NCI-H69 (cell line): Measurements from ENCODE around the gene RBM17.
"Not testable (repeated sequence)": the region's sequence is repeated elsewhere in the genome, so short reads cannot be mapped to it uniquely, and the experiment has no call there.

ENCODE experiments used
- DNase-seq: peaks from one replicate; lab custom pipeline; 2025; lab: John Stamatoyannopoulos, UW

RBM17 gene

GRCh38 chr10:6080417-6080973 is 8.3 kb upstream of the RBM17 start:
- DNase-seq, result no peak

GRCh38 chr10:6082496-6083395 is 6.1 kb upstream of the RBM17 start:
- no peak for DNase-seq

- no peak for DNase-seq
Measured at GRCh38 chr10:6083523-6084475, 5.0 kb upstream of the RBM17 start.

GRCh38 chr10:6086375-6087233 is 2.2 kb upstream of the RBM17 start:
- DNase-seq, result peak; percentile 93

- DNase-seq, result peak; percentile 18
Measured at GRCh38 chr10:6089334-6090219, 743 bp downstream of the RBM17 start.

- DNase-seq, result no peak
Measured at GRCh38 chr10:6091630-6092029, 2.8 kb downstream of the RBM17 start.

- no peak for DNase-seq
Measured at GRCh38 chr10:6092731-6093130, 3.9 kb downstream of the RBM17 start.

- peak; percentile 4 for DNase-seq
Measured at GRCh38 chr10:6095810-6096570, 7.2 kb downstream of the RBM17 start.

GRCh38 chr10:6097063-6097462 is 8.2 kb downstream of the RBM17 start:
- no peak for DNase-seq

GRCh38 chr10:6098156-6098555 is 9.3 kb downstream of the RBM17 start:
- no peak for DNase-seq

- DNase-seq, result no peak
Measured at GRCh38 chr10:6100370-6100769, 11.5 kb downstream of the RBM17 start.

GRCh38 chr10:6101181-6101580 is 12.3 kb downstream of the RBM17 start:
- no peak for DNase-seq

GRCh38 chr10:6102128-6102527 is 13.3 kb downstream of the RBM17 start:
- no peak for DNase-seq

- no peak for DNase-seq
Measured at GRCh38 chr10:6103591-6103990, 14.8 kb downstream of the RBM17 start.

- not testable (repeated sequence) for DNase-seq
Measured at GRCh38 chr10:6107616-6108015, 18.8 kb downstream of the RBM17 start.

GRCh38 chr10:6108072-6108471 is 19.2 kb downstream of the RBM17 start:
- no peak for DNase-seq

GRCh38 chr10:6108631-6109443 is 20.0 kb downstream of the RBM17 start:
- DNase-seq, result peak; percentile 28

GRCh38 chr10:6109444-6109775 is 20.6 kb downstream of the RBM17 start:
- no peak for DNase-seq

GRCh38 chr10:6110136-6110535 is 21.3 kb downstream of the RBM17 start:
- no peak for DNase-seq
